Measurements from ENCODE around the gene ACTL7A. TPM values are rescaled to one million over a fixed set of nuclear protein-coding genes. Genes with fewer than 3 reads are reported as not detected.

ACTL7A gene
- total and polyA plus RNA-seq, 2 experiments from 2014 or later = not detected

- no peaks in the 10 kb centered on the region for H3K27me3 ChIP-seq (replicated peaks; ENCODE audit: insufficient read depth)
- H3F3A ChIP-seq (ENCODE audit: insufficient read depth) = no peaks in the 10 kb centered on the region
- H3K4me3 ChIP-seq = no peak overlapping the region
- H3K9me3 ChIP-seq (ENCODE audit: low read depth) = no peaks in the 10 kb centered on the region
- H3K79me2 ChIP-seq (ENCODE audit: insufficient read depth) = no peaks in the 10 kb centered on the region
- H3K4me1 ChIP-seq (ENCODE audit: insufficient read depth) = no peaks in the 10 kb centered on the region
- TF ChIP-seq EZH2 (IDR thresholded peaks at IDR 0.05; ENCODE audit: insufficient read depth, poor library complexity, severe bottlenecking) (no peak), EZH2phosphoT487 (IDR thresholded peaks at IDR 0.05; ENCODE audit: insufficient read depth, low read depth) (no peak)
- in situ Hi-C loops (cut with MboI) = no loop called here
- no peak overlapping the region for H3K27ac ChIP-seq
- peaks cover 64% of the 10 kb centered on the region for H3K36me3 ChIP-seq (ENCODE audit: low read depth)
- H3K4me2 ChIP-seq (ENCODE audit: unreplicated experiment) = no peak overlapping the region
- WGBS, 2 experiments (ENCODE audit: low coverage in 1 of 2, low lambda C conversion rate in 2 of 2, missing lambda C conversion rate in 2 of 2) = 94 to 100% methylated on average over 2 of the region's 2 CpGs
- no peaks in the 10 kb centered on the region for H4K20me1 ChIP-seq (ENCODE audit: insufficient read depth)
- DNase-seq = no peak
- H3K9me2 ChIP-seq (ENCODE audit: insufficient read depth) = no peaks in the 10 kb centered on the region
- no peak overlapping the region for H2AFZ ChIP-seq
- no peak overlapping the region for H3K9ac ChIP-seq
These were observed 15.5 kb downstream of the ACTL7A start for GRCh38 chr9:108877524-108877923.

- Histone ChIP-seq H3K9ac (no peak overlapping the region), H4K20me1 (ENCODE audit: insufficient read depth) (no peaks in the 10 kb centered on the region), H3K27ac (no peak overlapping the region), H3K27me3 (replicated peaks; ENCODE audit: insufficient read depth) (no peaks in the 10 kb centered on the region), H3K9me3 (ENCODE audit: low read depth) (no peaks in the 10 kb centered on the region), H3K9me2 (ENCODE audit: insufficient read depth) (no peaks in the 10 kb centered on the region), H3K79me2 (ENCODE audit: insufficient read depth) (no peaks in the 10 kb centered on the region), H3K4me1 (ENCODE audit: insufficient read depth) (0 out of 2 replicates have a peak, but pooled peaks cover 4% of the 10 kb centered on the region), H3K4me3 (no peak overlapping the region), H3F3A (ENCODE audit: insufficient read depth) (no peaks in the 10 kb centered on the region), H2AFZ (no peak overlapping the region), H3K4me2 (ENCODE audit: unreplicated experiment) (no peak overlapping the region), H3K36me3 (ENCODE audit: low read depth) (peaks cover 41% of the 10 kb centered on the region)
- DNase-seq = no peak
- in situ Hi-C loops (cut with MboI) = no loop called here
- 66 to 70% methylated on average over 3 of the region's 3 CpGs for WGBS, 2 experiments (ENCODE audit: low coverage in 1 of 2, low lambda C conversion rate in 2 of 2, missing lambda C conversion rate in 2 of 2)
- TF ChIP-seq EZH2 (IDR thresholded peaks at IDR 0.05; ENCODE audit: insufficient read depth, poor library complexity, severe bottlenecking) (no peak), EZH2phosphoT487 (IDR thresholded peaks at IDR 0.05; ENCODE audit: insufficient read depth, low read depth) (no peak)
These were observed 18.8 kb downstream of the ACTL7A start for GRCh38 chr9:108880738-108881316.

GRCh38 chr9:108882052-108882888 is 20.2 kb downstream of the ACTL7A start:
- Histone ChIP-seq H3K79me2 (ENCODE audit: insufficient read depth) (no peaks in the 10 kb centered on the region), H3K4me1 (ENCODE audit: insufficient read depth) (0 out of 2 replicates have a peak, but pooled peaks cover 8% of the 10 kb centered on the region), H3K9me3 (ENCODE audit: low read depth) (no peaks in the 10 kb centered on the region), H3K9me2 (ENCODE audit: insufficient read depth) (no peaks in the 10 kb centered on the region), H4K20me1 (ENCODE audit: insufficient read depth) (no peaks in the 10 kb centered on the region), H3K9ac (no peak overlapping the region), H2AFZ (no peak overlapping the region), H3K4me3 (no peak overlapping the region), H3F3A (ENCODE audit: insufficient read depth) (0 out of 2 replicates have a peak, but pooled peaks cover 6% of the 10 kb centered on the region), H3K27ac (no peak overlapping the region), H3K4me2 (ENCODE audit: unreplicated experiment) (no peak overlapping the region), H3K27me3 (replicated peaks; ENCODE audit: insufficient read depth) (no peaks in the 10 kb centered on the region), H3K36me3 (ENCODE audit: low read depth) (peaks cover 41% of the 10 kb centered on the region)
- no peak for TF ChIP-seq EZH2phosphoT487 (IDR thresholded peaks at IDR 0.05; ENCODE audit: insufficient read depth, low read depth)
- TF ChIP-seq EZH2 (IDR thresholded peaks at IDR 0.05; ENCODE audit: insufficient read depth, poor library complexity, severe bottlenecking) = no peak
- WGBS, 2 experiments (ENCODE audit: low coverage in 1 of 2, low lambda C conversion rate in 2 of 2, missing lambda C conversion rate in 2 of 2) = 90 to 93% methylated on average over 6 of the region's 6 CpGs
- no peak for DNase-seq
- in situ Hi-C loops (cut with MboI) = no loop called here

GRCh38 chr9:108883085-108883484 is 21.0 kb downstream of the ACTL7A start:
- Histone ChIP-seq H3F3A (ENCODE audit: insufficient read depth) (0 out of 2 replicates have a peak, but pooled peaks cover 6% of the 10 kb centered on the region), H3K9ac (no peak overlapping the region), H3K4me3 (no peak overlapping the region), H3K27ac (no peak overlapping the region), H3K36me3 (ENCODE audit: low read depth) (peaks cover 34% of the 10 kb centered on the region), H4K20me1 (ENCODE audit: insufficient read depth) (no peaks in the 10 kb centered on the region), H3K4me2 (ENCODE audit: unreplicated experiment) (no peak overlapping the region), H3K4me1 (ENCODE audit: insufficient read depth) (0 out of 2 replicates have a peak, but pooled peaks cover 8% of the 10 kb centered on the region), H2AFZ (no peak overlapping the region), H3K9me2 (ENCODE audit: insufficient read depth) (no peaks in the 10 kb centered on the region), H3K79me2 (ENCODE audit: insufficient read depth) (no peaks in the 10 kb centered on the region), H3K9me3 (ENCODE audit: low read depth) (no peaks in the 10 kb centered on the region), H3K27me3 (replicated peaks; ENCODE audit: insufficient read depth) (no peaks in the 10 kb centered on the region)
- WGBS, 2 experiments (ENCODE audit: low coverage in 1 of 2, low lambda C conversion rate in 2 of 2, missing lambda C conversion rate in 2 of 2) = 84 to 92% methylated on average over 3 of the region's 3 CpGs
- in situ Hi-C loops (cut with MboI) = no loop called here
- TF ChIP-seq EZH2phosphoT487 (IDR thresholded peaks at IDR 0.05; ENCODE audit: insufficient read depth, low read depth) (no peak), EZH2 (IDR thresholded peaks at IDR 0.05; ENCODE audit: insufficient read depth, poor library complexity, severe bottlenecking) (no peak)
- DNase-seq = no peak

All from GM23248 (cell line).